GM18520 (cell line): ENCODE measurements around the gene TMEM74B.

Experiments used
- ATAC-seq: cut with Tn5 transposase; IDR thresholded peaks from one replicate; pipeline ENCODE4 v1.9.1; 2021; ENCODE audit not compliant: unreplicated experiment

TMEM74B gene

DNA sequence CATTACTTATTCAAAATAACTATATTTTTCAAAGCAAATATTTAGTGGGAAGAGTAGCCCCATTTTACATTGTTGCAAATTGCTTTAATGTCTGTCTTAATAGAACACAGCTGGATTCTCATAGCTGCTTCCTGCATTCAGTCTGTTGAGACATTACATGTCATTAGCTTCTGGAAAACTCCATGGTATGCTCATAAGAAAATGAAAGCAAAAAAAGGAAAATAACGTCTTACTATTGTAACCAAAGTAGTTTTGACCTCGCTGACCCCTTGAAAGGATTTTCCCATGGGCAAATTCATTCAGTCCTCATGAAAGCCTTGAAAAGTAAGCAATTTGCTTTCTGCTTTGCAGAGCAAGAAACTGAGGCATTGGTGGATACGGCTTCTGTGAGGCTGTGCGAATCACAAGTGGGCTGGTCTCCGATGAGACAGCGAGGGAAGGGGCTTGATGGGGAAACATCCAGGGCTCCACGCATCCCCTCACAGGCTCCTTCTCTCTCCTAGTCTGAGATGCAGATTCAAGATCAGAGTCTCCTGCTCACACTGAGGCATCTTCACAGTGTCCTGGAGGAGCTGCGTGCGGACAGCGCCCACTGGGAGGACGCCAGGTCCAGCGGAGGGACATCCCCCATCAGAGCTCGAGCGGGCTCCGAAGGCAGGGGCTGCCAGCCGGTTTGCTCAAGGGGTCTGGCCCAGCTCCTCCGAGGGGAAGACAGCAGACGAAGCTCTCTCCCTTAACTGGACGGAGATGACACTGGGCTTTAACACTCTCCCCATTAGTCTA, 21.8 kb upstream of the TMEM74B start:
- ATAC-seq, result no peak

DNA sequence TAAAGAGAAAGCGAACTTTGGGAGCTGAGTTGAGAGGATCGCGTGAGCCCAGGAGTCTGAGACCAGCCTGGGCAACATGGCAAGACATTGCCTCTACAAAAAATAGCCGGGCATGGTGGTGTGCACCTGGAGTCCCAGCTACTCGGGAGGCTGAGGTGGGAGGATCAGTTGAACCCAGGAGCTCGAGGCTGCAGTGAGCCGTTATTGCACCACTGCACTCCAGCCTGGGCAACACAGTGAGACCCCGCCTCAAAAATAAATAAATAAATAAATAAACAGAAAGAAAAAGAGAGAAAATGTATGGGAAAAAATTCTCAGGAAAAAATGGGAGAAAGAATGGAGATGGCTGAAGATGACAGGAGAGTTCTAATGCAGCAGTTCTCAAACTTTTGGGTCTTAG, 21.0 kb upstream of the TMEM74B start:
- ATAC-seq, result no peak

- no peak for ATAC-seq
Measured at GRCh38 chr20:1204576-1204975, 19.8 kb upstream of the TMEM74B start.

DNA sequence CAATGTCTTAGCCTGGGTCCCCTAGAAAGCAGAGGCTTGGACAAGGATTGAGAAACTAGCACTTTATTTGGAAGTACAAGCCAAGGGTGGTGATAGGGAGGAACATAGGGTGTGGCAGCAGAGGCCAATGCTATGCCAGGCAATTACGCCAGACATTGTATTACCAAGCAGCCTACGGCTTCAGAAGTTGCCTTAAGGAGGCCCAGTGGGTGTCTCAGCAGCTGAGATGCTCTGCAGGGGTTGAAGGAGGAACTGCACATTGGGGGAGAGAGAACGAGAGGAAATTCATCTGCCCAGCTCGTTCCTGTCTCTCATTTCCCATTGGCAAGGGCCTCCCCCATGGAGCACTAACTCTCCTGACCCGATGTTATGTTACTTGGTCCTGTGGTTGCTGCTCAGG, 19.3 kb upstream of the TMEM74B start:
- no peak for ATAC-seq

DNA sequence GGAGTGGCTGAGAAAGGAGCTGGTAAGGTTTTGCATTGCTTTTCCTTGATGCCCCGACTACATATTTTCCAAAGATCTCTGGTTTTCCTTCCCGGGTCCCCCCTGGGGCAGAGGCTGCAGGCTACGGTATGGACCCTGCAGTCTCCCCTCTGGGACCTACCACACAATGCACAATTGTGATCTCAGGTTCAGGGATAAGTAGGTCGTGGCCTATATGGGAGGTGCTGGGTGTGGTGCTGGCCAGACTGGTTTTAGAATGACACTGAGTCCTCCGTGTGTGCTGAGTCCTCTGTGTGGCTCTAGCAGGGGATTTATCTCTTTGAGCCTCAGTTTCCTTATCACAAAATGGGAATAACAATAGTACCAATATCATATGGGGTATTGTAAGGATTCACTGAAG, 18.8 kb upstream of the TMEM74B start:
- no peak for ATAC-seq

DNA sequence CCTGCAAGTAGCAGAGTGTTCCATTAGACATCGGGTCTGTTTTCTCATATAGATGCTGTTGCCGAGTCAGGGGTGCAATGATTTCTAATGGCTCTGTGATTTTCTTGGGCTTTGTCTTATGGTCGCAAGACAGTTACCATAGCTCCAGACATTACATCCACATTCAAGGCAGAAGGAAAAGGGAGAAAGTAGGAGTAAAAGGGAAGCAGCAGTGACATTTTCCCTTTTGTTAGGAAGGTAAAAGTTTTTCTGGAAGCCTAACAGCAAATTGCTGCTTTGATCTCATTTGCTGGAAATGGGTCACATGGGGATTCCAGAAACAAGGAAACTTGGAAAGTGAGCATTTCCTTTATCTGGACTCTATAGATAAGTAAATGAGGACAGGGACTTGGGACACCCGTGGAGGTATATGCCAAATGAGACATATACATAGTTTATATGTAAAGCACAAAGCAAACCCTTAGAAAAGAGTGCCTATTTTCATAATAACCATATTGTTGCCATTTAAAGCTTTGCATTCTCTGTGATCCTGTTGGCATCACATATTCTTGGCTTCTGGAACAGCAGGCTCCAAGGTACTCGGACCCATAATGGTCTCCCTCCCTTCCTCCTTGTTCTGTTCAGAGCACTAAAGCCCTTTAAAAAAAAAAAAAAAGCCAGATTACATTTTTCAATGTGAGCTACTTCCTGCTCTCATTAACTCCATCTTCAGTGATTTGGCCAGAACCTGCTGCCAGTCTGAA, 18.2 kb upstream of the TMEM74B start, which contains the start of gene C20orf202:
Gene C20orf202, plus strand, starts transcription at position 693 of the 743 bp plus-strand sequence. CDS start 132 bp downstream, outside the sequence.
- no peak for ATAC-seq

DNA sequence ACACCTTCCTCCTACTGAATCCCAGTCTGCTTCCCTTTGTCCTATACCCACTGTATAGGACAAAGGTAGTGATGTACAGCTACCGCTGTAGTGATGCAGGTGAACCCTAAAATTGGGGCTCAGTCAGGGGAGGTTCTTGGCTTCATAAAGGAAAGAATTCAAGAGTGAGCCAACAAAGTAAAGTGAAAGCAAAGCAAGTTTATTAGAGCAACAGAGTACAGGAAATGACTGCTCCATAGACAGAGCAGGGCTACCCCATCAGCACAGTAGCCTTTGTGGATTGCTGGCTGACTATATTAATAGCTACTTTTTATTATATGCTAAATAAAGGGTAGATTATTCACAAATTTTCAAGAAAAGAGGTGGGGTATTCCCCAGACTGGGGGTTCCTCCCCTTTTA, 15.2 kb upstream of the TMEM74B start:
- no peak for ATAC-seq

DNA sequence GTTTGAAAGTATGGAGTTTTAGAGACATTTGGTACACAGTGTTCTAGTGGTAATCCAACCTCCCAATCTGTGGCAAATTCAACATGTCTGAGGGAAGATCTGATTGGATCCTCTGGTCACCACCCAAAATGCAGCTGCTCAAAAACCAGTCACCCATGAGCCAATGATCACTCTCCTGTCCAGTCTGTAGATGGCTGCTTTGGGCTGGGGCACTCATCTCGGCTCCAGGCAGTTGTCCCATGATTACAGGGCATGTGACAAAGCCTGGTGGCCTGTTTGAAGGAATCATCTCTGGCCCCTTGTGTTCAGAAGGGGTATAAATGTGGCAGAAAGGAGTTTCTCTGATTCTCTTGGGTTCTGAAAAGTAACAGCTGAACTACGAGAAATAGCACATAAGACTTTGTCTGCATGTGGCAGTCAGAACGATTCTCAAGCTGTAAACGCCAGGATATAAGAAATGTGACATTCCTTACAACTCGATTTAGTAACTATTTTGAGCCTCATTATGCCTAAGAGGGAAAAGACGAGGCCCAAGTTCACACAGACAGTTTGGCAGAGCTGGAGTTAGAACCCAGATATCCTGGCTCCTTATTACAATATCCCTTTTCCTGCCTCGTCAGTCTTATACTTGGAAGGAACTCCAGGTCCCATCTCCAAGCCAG, 14.6 kb upstream of the TMEM74B start:
- no peak for ATAC-seq

GRCh38 chr20:1198751-1199150, 14.0 kb upstream of the TMEM74B start:
- no peak for ATAC-seq

DNA sequence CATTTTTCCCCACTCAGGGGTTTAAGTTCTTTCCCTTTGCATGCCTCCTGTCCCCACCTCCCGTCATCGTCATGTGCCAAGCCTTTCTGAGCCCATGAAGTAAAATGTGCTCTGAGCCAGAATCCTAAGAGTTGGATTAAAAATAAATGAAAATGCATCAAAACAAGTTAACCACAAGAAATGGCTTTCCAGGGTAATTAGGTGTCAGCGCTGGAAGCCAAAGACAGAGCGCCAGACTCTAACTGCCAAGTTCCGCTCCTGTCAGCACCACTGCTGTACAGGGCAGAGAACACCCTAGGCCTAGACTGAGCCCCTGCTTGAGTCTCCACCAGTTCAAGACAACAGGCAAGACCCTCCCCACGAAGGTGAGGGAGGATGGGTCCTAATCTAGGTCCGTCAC, 13.0 kb upstream of the TMEM74B start:
- no peak for ATAC-seq

GRCh38 chr20:1196634-1197033, 11.9 kb upstream of the TMEM74B start:
- ATAC-seq, result no peak

GRCh38 chr20:1195226-1195625, 10.4 kb upstream of the TMEM74B start:
- ATAC-seq, result no peak

DNA sequence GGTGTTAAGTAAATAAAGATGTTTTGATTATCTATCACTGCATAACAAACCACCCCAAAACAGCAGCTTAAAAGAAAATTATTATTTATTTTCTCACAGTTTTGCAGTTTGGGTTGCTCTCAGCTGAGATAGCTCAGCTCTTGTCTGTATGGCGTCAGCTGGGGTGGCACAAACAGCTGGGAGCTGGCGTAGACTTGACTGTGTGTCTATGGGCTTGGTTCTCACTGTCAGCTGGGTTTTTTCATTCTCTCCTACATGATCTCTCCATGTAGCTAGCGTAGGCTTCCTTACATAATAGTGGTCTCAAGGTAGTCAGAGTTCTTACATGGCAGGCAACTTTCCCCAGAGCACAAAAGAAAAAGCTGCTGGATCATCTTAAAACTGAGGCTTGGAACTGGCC, 6.5 kb upstream of the TMEM74B start:
- ATAC-seq, result no peak

GRCh38 chr20:1190847-1191246, 6.1 kb upstream of the TMEM74B start:
- ATAC-seq, result no peak

- ATAC-seq, result no peak
Measured at GRCh38 chr20:1189827-1190226, 5.0 kb upstream of the TMEM74B start.

DNA sequence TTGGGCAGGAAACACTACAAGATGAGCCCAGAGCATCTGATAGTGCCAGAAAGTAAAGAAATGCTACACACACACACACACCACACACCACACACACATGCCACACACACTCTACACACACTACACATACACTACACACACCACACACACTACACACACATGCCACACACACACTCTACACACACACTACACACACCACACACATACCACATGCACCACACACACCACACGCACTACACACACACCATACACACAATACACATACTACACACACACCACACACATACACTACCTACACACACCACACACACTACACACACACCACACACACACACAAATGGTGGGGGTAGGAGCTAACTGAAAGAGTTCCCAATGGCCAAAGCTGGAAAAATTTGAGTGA, 3.6 kb upstream of the TMEM74B start:
- no peak for ATAC-seq

DNA sequence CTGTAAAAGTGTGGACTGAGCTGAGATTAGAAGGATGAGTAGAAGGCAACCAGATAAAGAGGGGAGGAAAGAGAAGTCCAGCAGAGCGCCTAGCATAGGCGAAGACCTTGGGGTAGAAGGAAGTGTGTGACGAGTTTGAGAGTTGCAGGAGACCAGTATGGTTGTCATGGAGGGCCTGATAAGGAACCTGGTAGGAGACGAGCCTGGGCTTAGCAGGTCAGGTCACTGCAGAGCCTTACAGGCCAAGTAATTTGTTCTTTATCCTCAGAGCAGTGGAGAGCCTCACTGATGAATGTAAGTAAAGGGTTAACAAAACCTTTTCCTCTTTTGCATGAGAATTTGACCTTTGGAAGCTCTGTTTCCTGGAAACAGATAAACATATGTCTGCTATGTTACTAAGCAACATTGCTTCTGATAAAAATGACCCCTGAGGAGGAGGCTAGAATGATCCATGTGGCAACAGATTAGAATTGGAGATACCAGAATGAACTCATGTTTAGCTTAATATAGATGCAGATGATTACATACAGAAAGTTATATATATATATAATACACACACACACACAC, 2.9 kb upstream of the TMEM74B start:
- ATAC-seq, result no peak

- ATAC-seq, result no peak
Measured at GRCh38 chr20:1186367-1186991, 1.7 kb upstream of the TMEM74B start.

DNA sequence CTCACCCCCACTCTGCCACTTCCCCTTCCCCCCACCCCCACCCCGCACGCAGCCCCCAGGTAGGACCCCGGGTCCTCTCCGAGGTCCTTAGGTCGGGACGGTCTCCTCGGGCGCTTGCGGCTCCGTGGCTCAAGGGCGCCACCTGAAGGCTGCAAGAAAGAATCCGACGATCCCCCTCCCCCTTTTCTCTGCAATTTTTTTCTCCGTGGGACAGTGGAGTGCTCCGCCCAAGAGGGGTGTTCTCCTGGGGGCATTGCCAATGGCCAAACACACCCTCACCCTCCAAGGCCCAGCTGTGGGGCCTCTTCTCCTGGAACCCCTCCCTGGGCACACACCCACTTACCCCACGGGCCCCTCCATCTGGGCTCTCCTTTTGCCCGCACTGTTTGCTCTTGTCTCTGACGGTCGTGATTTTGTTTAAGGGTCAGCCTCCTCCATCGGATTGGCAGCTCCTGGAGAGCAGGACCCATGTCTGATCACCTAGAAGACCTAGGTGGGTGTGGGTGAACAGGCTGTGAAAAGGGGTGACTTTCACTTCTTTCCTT, 1.1 kb upstream of the TMEM74B start:
- no peak for ATAC-seq

- no peak for ATAC-seq
Measured at GRCh38 chr20:1185316-1185741, 548 bp upstream of the TMEM74B start.

DNA sequence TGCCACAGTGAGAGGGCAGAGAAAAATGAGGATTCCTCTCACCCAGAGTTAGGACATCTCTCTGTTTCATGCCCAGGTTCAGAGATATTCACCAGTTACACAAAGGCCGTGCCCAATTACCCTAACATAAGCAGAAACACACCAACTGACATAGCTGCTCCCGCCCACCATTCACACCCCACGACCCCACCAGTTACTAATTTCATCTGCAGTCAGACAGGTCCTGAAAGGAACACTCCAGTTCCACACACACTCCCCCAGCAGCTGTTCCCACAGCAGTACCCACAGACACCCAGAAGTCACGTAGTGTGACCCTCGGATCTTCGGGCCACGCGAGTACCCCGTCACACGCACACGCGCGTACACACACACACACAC, 532 bp downstream of the TMEM74B start:
- no peak for ATAC-seq
